ENCODE results near the gene KRT79. TPM values are rescaled to one million over a fixed set of nuclear protein-coding genes. Genes with fewer than 3 reads are reported as not detected.

Gene KRT79
- total and polyA plus RNA-seq, 9 of the 15 experiments (the other 6 are each of a cell fraction or from before 2014, with no cell fraction given) = 0.03 to 2.3 (median 0.23) TPM; not detected in 2

- no peak for TF ChIP-seq CTCF (IDR thresholded peaks at IDR 0.05 in 2 of 3, conservative IDR thresholded peaks at IDR 0.05 in 1 of 3; ENCODE audit: insufficient read depth in 2 of 3, low read depth in 1 of 3, low read length in 3 of 3)
- TF ChIP-seq FOSL1 (tag; conservative IDR thresholded peaks at IDR 0.05) = peak; percentile 98
- TF ChIP-seq, protein P1, sequence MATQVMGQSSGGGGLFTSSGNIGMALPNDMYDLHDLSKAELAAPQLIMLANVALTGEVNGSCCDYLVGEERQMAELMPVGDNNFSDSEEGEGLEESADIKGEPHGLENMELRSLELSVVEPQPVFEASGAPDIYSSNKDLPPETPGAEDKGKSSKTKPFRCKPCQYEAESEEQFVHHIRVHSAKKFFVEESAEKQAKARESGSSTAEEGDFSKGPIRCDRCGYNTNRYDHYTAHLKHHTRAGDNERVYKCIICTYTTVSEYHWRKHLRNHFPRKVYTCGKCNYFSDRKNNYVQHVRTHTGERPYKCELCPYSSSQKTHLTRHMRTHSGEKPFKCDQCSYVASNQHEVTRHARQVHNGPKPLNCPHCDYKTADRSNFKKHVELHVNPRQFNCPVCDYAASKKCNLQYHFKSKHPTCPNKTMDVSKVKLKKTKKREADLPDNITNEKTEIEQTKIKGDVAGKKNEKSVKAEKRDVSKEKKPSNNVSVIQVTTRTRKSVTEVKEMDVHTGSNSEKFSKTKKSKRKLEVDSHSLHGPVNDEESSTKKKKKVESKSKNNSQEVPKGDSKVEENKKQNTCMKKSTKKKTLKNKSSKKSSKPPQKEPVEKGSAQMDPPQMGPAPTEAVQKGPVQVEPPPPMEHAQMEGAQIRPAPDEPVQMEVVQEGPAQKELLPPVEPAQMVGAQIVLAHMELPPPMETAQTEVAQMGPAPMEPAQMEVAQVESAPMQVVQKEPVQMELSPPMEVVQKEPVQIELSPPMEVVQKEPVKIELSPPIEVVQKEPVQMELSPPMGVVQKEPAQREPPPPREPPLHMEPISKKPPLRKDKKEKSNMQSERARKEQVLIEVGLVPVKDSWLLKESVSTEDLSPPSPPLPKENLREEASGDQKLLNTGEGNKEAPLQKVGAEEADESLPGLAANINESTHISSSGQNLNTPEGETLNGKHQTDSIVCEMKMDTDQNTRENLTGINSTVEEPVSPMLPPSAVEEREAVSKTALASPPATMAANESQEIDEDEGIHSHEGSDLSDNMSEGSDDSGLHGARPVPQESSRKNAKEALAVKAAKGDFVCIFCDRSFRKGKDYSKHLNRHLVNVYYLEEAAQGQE (IDR thresholded peaks at IDR 0.05; ENCODE audit: borderline replicate concordance) = no peak
- TF ChIP-seq, protein P1 (CRISPR knock-in tag; IDR thresholded peaks at IDR 0.05; ENCODE audit: low read depth) = no peak; the same call in 1 of the 2 replicates
- peak; percentile 83; the same call in 1 of the 2 replicates for TF ChIP-seq NBN (IDR thresholded peaks at IDR 0.05; ENCODE audit: low read depth)
- TF ChIP-seq, protein P2, sequence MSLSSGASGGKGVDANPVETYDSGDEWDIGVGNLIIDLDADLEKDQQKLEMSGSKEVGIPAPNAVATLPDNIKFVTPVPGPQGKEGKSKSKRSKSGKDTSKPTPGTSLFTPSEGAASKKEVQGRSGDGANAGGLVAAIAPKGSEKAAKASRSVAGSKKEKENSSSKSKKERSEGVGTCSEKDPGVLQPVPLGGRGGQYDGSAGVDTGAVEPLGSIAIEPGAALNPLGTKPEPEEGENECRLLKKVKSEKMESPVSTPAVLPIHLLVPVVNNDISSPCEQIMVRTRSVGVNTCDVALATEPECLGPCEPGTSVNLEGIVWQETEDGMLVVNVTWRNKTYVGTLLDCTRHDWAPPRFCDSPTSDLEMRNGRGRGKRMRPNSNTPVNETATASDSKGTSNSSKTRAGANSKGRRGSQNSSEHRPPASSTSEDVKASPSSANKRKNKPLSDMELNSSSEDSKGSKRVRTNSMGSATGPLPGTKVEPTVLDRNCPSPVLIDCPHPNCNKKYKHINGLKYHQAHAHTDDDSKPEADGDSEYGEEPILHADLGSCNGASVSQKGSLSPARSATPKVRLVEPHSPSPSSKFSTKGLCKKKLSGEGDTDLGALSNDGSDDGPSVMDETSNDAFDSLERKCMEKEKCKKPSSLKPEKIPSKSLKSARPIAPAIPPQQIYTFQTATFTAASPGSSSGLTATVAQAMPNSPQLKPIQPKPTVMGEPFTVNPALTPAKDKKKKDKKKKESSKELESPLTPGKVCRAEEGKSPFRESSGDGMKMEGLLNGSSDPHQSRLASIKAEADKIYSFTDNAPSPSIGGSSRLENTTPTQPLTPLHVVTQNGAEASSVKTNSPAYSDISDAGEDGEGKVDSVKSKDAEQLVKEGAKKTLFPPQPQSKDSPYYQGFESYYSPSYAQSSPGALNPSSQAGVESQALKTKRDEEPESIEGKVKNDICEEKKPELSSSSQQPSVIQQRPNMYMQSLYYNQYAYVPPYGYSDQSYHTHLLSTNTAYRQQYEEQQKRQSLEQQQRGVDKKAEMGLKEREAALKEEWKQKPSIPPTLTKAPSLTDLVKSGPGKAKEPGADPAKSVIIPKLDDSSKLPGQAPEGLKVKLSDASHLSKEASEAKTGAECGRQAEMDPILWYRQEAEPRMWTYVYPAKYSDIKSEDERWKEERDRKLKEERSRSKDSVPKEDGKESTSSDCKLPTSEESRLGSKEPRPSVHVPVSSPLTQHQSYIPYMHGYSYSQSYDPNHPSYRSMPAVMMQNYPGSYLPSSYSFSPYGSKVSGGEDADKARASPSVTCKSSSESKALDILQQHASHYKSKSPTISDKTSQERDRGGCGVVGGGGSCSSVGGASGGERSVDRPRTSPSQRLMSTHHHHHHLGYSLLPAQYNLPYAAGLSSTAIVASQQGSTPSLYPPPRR (CRISPR knock-in tag; IDR thresholded peaks at IDR 0.05; ENCODE audit: borderline replicate concordance) = no peak
- no peak for TF ChIP-seq ZFP1 (CRISPR knock-in tag; IDR thresholded peaks at IDR 0.05)
- TF ChIP-seq, protein P3, sequence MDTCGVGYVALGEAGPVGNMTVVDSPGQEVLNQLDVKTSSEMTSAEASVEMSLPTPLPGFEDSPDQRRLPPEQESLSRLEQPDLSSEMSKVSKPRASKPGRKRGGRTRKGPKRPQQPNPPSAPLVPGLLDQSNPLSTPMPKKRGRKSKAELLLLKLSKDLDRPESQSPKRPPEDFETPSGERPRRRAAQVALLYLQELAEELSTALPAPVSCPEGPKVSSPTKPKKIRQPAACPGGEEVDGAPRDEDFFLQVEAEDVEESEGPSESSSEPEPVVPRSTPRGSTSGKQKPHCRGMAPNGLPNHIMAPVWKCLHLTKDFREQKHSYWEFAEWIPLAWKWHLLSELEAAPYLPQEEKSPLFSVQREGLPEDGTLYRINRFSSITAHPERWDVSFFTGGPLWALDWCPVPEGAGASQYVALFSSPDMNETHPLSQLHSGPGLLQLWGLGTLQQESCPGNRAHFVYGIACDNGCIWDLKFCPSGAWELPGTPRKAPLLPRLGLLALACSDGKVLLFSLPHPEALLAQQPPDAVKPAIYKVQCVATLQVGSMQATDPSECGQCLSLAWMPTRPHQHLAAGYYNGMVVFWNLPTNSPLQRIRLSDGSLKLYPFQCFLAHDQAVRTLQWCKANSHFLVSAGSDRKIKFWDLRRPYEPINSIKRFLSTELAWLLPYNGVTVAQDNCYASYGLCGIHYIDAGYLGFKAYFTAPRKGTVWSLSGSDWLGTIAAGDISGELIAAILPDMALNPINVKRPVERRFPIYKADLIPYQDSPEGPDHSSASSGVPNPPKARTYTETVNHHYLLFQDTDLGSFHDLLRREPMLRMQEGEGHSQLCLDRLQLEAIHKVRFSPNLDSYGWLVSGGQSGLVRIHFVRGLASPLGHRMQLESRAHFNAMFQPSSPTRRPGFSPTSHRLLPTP (IDR thresholded peaks at IDR 0.05; ENCODE audit: borderline replicate concordance, extremely low read depth, insufficient read length) = no peak
Observed at GRCh38 chr12:52873832-52874572, 39.9 kb upstream of the KRT79 start (continued).

Measured in K562 (cell line).